ENCODE data around the gene OVOL3. TPM values are rescaled to one million over a fixed set of nuclear protein-coding genes. Genes with fewer than 3 reads are reported as not detected.

OVOL3 gene
- total RNA-seq, 1 experiment from 2014 or later, result 0.47 TPM

- BruUV-seq (replicated peaks), result no TSS peak
- no peaks in the 10 kb centered on the region for H3K27me3 ChIP-seq (replicated peaks; ENCODE audit: insufficient read depth, low read depth, low read length, poor library complexity)
- TF ChIP-seq CTCF (conservative IDR thresholded peaks at IDR 0.05; ENCODE audit: low read depth, low read length) (no peak), EZH2 (IDR thresholded peaks at IDR 0.05; ENCODE audit: borderline replicate concordance, low read depth, low read length, poor library complexity, severe bottlenecking) (no peak)
- no peak overlapping the region for H3K4me3 ChIP-seq (ENCODE audit: low read depth, low read length, poor library complexity, severe bottlenecking)
- intact Hi-C loops (cut with micrococcal nuclease; ENCODE audit: unreplicated experiment), result no loop called here
- ChIA-PET POLR2A (ENCODE audit: low non-redundant PET) (no interaction called here), CTCF (no interaction called here)
- no peak for DNase-seq (ENCODE audit: low spot score)
- H3K36me3 ChIP-seq (ENCODE audit: insufficient read depth, low read length, poor library complexity, severe bottlenecking), result peaks cover 79% of the 10 kb centered on the region
- H3K9me3 ChIP-seq (ENCODE audit: low read depth, low read length, poor library complexity, severe bottlenecking), result no peaks in the 10 kb centered on the region
- no peak overlapping the region for H3K27ac ChIP-seq (ENCODE audit: low read depth, low read length, poor library complexity, severe bottlenecking)
- H3K4me1 ChIP-seq (ENCODE audit: insufficient read depth, low read length, poor library complexity, severe bottlenecking), result no peaks in the 10 kb centered on the region
Measured at GRCh38 chr19:36086326-36086725, 24.6 kb upstream of the OVOL3 start.

- no peaks in the 10 kb centered on the region for H3K4me1 ChIP-seq (ENCODE audit: insufficient read depth, low read length, poor library complexity, severe bottlenecking)
- H3K9me3 ChIP-seq (ENCODE audit: low read depth, low read length, poor library complexity, severe bottlenecking), result no peaks in the 10 kb centered on the region
- ChIA-PET CTCF (no interaction called here), POLR2A (ENCODE audit: low non-redundant PET) (no interaction called here)
- no TSS peak for BruUV-seq (replicated peaks)
- no peak overlapping the region for H3K27ac ChIP-seq (ENCODE audit: low read depth, low read length, poor library complexity, severe bottlenecking)
- peaks cover 60% of the 10 kb centered on the region for H3K36me3 ChIP-seq (ENCODE audit: insufficient read depth, low read length, poor library complexity, severe bottlenecking)
- intact Hi-C loops (cut with micrococcal nuclease; ENCODE audit: unreplicated experiment), result no loop called here
- TF ChIP-seq CTCF (conservative IDR thresholded peaks at IDR 0.05; ENCODE audit: low read depth, low read length) (no peak), EZH2 (IDR thresholded peaks at IDR 0.05; ENCODE audit: borderline replicate concordance, low read depth, low read length, poor library complexity, severe bottlenecking) (no peak)
- no peak overlapping the region for H3K4me3 ChIP-seq (ENCODE audit: low read depth, low read length, poor library complexity, severe bottlenecking)
- DNase-seq (ENCODE audit: low spot score), result no peak
- H3K27me3 ChIP-seq (replicated peaks; ENCODE audit: insufficient read depth, low read depth, low read length, poor library complexity), result no peaks in the 10 kb centered on the region
Measured at GRCh38 chr19:36089847-36090246, 21.1 kb upstream of the OVOL3 start.

GRCh38 chr19:36090910-36091695 lies 19.8 kb upstream of the OVOL3 start:
- Histone ChIP-seq H3K27me3 (replicated peaks; ENCODE audit: insufficient read depth, low read depth, low read length, poor library complexity) (no peaks in the 10 kb centered on the region), H3K36me3 (ENCODE audit: insufficient read depth, low read length, poor library complexity, severe bottlenecking) (peaks cover 55% of the 10 kb centered on the region), H3K27ac (ENCODE audit: low read depth, low read length, poor library complexity, severe bottlenecking) (no peak overlapping the region), H3K4me1 (ENCODE audit: insufficient read depth, low read length, poor library complexity, severe bottlenecking) (no peaks in the 10 kb centered on the region), H3K9me3 (ENCODE audit: low read depth, low read length, poor library complexity, severe bottlenecking) (no peaks in the 10 kb centered on the region), H3K4me3 (ENCODE audit: low read depth, low read length, poor library complexity, severe bottlenecking) (no peak overlapping the region)
- ChIA-PET POLR2A (ENCODE audit: low non-redundant PET) (no interaction called here), CTCF (no interaction called here)
- no peak for TF ChIP-seq CTCF (conservative IDR thresholded peaks at IDR 0.05; ENCODE audit: low read depth, low read length)
- TF ChIP-seq EZH2 (IDR thresholded peaks at IDR 0.05; ENCODE audit: borderline replicate concordance, low read depth, low read length, poor library complexity, severe bottlenecking), result no peak
- intact Hi-C loops (cut with micrococcal nuclease; ENCODE audit: unreplicated experiment), result no loop called here
- no peak for DNase-seq (ENCODE audit: low spot score)
- BruUV-seq (replicated peaks), result no TSS peak

Data from A673 (cell line).